GM12878 (cell line): ENCODE results near the gene COTL1. TPM values are rescaled to one million over a fixed set of nuclear protein-coding genes. Genes with fewer than 3 reads are reported as not detected.
A peak's percentile ranks its signal among the peaks of the same experiment; 100 is the strongest.

Experiments
- ATAC-seq: fragments of 200-7000 bp; cut with Tn5 transposase; 3 replicates; pipeline ENCODE4 v1.9.1; 2020; ENCODE audit warnings: mild to moderate bottlenecking, moderate library complexity
- BruUV-seq: library from RNA; stranded (reverse); fragments of 400-500 nt; replicated peaks from 2 replicates; lab custom pipeline; 2021; lab: Mats Ljungman, UMichigan
- CTCF ChIA-PET: fragments of 300-600 bp; sonication (Branson Sonifier 250); formaldehyde crosslinking; extraction: SDS; loops from one replicate; lab custom pipeline; 2021; ENCODE audit warnings: inconsistent platforms; lab: Yijun Ruan, JAX
- POLR2A ChIA-PET: fragments of 350-600 bp; formaldehyde crosslinking; extraction: SDS; loops from one replicate; lab custom pipeline; 2021; ENCODE audit warnings: inconsistent platforms; lab: Charles Lee
- RAD21 ChIA-PET: fragments of 300-600 bp; sonication (Branson Sonifier 250); formaldehyde crosslinking; loops from one replicate; lab custom pipeline; 2023; ENCODE audit warnings: antibody characterized with exemption; ENCODE audit not compliant: unreplicated experiment; lab: Charles Lee
- SMC1A ChIA-PET: fragments of 300-600 bp; sonication (Branson Sonifier 250); formaldehyde crosslinking; loops from one replicate; lab custom pipeline; 2023; ENCODE audit not compliant: unreplicated experiment, uncharacterized antibody; lab: Charles Lee
- DNase-seq: peaks from one replicate; pipeline ENCODE4 v3.0.0-alpha.2; 2011; ENCODE audit warnings: low read depth, low spot score
- FAIRE-seq: peaks from 3 replicates; lab custom pipeline; 2011; peaks lifted over from hg19 to GRCh38; lab: Jason Lieb, UNC
- H2AFZ ChIP-seq: 2 replicates; pipeline ENCODE4 v1.6.0; 2011; ENCODE audit warnings: low read depth, low read length, control low read depth; ENCODE audit not compliant: control insufficient read depth
- H3K27ac ChIP-seq: 2 replicates; pipeline ENCODE4 v1.5.1; 2011; ENCODE audit warnings: control low read depth; ENCODE audit not compliant: control insufficient read depth, insufficient read depth
- H3K27me3 ChIP-seq, 2 experiments: replicated peaks in 1 of 2; 2 replicates each; pipeline versions ENCODE4 v1.6.0 to v1.6.1; 2011; ENCODE audit warnings: low read length in 1 of 2; ENCODE audit not compliant: control insufficient read depth in 2 of 2, insufficient read depth in 2 of 2
- H3K36me3 ChIP-seq, 2 experiments: 2 replicates each; pipeline ENCODE4 v1.5.1; 2011; ENCODE audit warnings: low read length in 1 of 2; ENCODE audit not compliant: control insufficient read depth in 2 of 2, insufficient read depth in 2 of 2
- H3K4me1 ChIP-seq: 2 replicates; pipeline ENCODE4 v1.6.1; 2011; ENCODE audit warnings: mild to moderate bottlenecking, low read length, moderate library complexity, mixed read lengths; ENCODE audit not compliant: control insufficient read depth, insufficient read depth
- H3K4me2 ChIP-seq: 2 replicates; pipeline ENCODE4 v1.6.0; 2011; ENCODE audit warnings: control low read depth; ENCODE audit not compliant: control insufficient read depth, insufficient read depth
- H3K4me3 ChIP-seq: fragments of 200-600 bp; sonication (generic); 2 replicates; pipeline ENCODE4 v1.5.1; 2016
- H3K79me2 ChIP-seq: 2 replicates; pipeline ENCODE4 v1.6.0; 2011; ENCODE audit warnings: low read length; ENCODE audit not compliant: control insufficient read depth, insufficient read depth
- H3K9ac ChIP-seq: 2 replicates; pipeline ENCODE4 v1.8.0; 2011; ENCODE audit warnings: low read length, control low read depth, mixed read lengths; ENCODE audit not compliant: control insufficient read depth, insufficient read depth
- H3K9me3 ChIP-seq: replicated peaks from 3 replicates; pipeline ENCODE4 v1.5.1; 2011; ENCODE audit warnings: mild to moderate bottlenecking, low read length; ENCODE audit not compliant: control insufficient read depth, insufficient read depth
- H4K20me1 ChIP-seq: 2 replicates; pipeline ENCODE4 v1.6.0; 2011; ENCODE audit not compliant: control insufficient read depth, insufficient read depth
- EZH2 ChIP-seq: IDR thresholded peaks from 2 replicates; pipeline ENCODE4 v1.6.1; 2012; ENCODE audit warnings: low read depth, mild to moderate bottlenecking, control low read depth, inconsistent platforms, low read length, borderline replicate concordance; ENCODE audit not compliant: control insufficient read depth
- RFX5 ChIP-seq: IDR thresholded peaks from 2 replicates; pipeline ENCODE4 v1.6.1; 2011; ENCODE audit warnings: low read depth, low read length, improper control_type of control experiment
- SPI1 ChIP-seq: IDR thresholded peaks from 2 replicates; pipeline ENCODE4 v1.6.1; 2011; ENCODE audit warnings: low read depth, mild to moderate bottlenecking, low read length, moderate library complexity, borderline replicate concordance; ENCODE audit not compliant: insufficient read depth
- WGBS: methylation state at CpG from one replicate; pipeline ENCODE4 v1.1.6; 2016; ENCODE audit warnings: low lambda C conversion rate; ENCODE audit not compliant: insufficient replicate concordance, insufficient coverage; ENCODE audit errors: missing lambda C conversion rate; 5-methylcytosine and 5-hydroxymethylcytosine counted together
- in situ Hi-C: fragments of 300-500 bp; cut with MboI; formaldehyde crosslinking; loops from 9 replicates; pipeline ENCODE4 v1.14.3; 2018; ENCODE audit warnings: mixed read lengths
- intact Hi-C: fragments of 100-400 bp; cut with micrococcal nuclease; formaldehyde crosslinking; loops from one replicate; pipeline ENCODE4 v1.14.2; 2022; ENCODE audit not compliant: unreplicated experiment
- polyA plus RNA-seq, 11 experiments: library from polyadenylated mRNA; depleted of rRNA in 4 of 11; unstranded in 6 of 11; stranded (reverse) in 5 of 11; fragments of >200 nt; fragmentation: Nextera tagmentation in 4 of 11; fragmentation: Illumina TruSeq in 1 of 11; extraction: Ambion mirVana in 4 of 11; extraction: Trizol in 1 of 11; gene quantifications; 1 replicate in 1 of 11; 2 replicates in 10 of 11; pipeline versions ENCODE4 v1.2.1 to v1.2.3, GENCODE V29; 2011 to 2016; ENCODE audit warnings: inconsistent platforms in 2 of 11, missing spikeins in 2 of 11, low read depth in 1 of 11
- total RNA-seq, 4 experiments: library from RNA; depleted of rRNA in 3 of 4; stranded (reverse); fragments of >200 nt in 3 of 4; fragmentation: Illumina TruSeq in 1 of 4; extraction: Trizol in 1 of 4; gene quantifications; 2 replicates each; pipeline versions ENCODE4 v1.2.1 to v1.2.3, GENCODE V29; 2013 to 2021
- TF ChIP-seq, protein P1 (sequence below): fragments of 450-650 bp; IDR thresholded peaks from 2 replicates; pipeline ENCODE4 v1.6.1; 2018; ENCODE audit warnings: borderline replicate concordance, mild to moderate bottlenecking; ENCODE audit not compliant: partially characterized antibody

The COTL1 gene
- total and polyA plus RNA-seq, 10 of the 15 experiments (the other 5 are each of a cell fraction or from before 2014, with no cell fraction given): 140 to 894 (median 330) TPM

DNA sequence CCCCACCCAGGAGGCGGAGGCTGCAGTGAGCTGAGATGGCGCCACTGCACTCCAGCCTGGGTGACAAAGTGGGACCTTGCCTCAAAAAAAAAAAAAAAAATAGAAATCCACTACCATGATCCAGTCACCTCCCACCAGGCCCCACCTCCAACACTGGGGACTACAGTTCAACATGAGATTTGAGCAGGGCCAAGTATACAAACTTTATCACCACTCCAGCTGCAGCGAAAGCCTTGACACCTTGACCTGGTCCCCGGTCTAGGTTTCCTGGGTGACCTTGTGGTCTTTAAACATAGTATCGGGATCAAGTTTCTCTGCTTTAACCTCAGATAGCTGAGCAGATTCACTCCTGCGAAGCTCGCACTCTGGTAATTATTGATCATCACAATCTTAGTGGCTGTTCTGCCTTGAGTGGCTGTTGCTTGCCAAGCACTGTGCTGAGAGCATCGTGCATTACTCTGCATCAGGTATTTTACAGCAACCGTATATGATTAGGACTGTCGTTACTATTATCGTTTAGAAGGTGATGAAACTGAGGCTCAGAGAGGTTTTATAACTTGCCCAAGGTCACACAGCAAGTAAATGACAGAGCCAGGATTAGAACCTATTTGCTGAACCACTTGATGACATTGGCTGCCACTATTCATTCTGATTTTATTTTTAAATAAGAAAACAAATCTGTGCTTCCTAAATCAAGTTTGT is 63.1 kb downstream of the COTL1 start:
- in situ Hi-C loops: no loop called here
- no peak for DNase-seq
- SMC1A ChIA-PET: interaction anchor here (1.0 to 1.4 kb wide), 2 partner anchors 37 to 68 kb away, joined by 3 read pairs; no protein-coding TSS in a partner anchor
- CTCF ChIA-PET: interaction anchor here (0.6 to 1.7 kb wide), 4 partner anchors 26 to 1080 kb away, joined by 3 to 5 read pairs (median 4); no protein-coding TSS in a partner anchor
- RAD21 ChIA-PET: interaction anchor here (0.7 to 1.8 kb wide), 2 partner anchors 8 to 9 kb away, joined by 3 to 5 read pairs; no protein-coding TSS in a partner anchor
- Histone ChIP-seq H3K4me2 (no peak overlapping the region), H4K20me1 (no peaks in the 10 kb centered on the region), H3K9me3 (no peaks in the 10 kb centered on the region)
- FAIRE-seq: no peak
- BruUV-seq: no TSS peak
- no peak for ATAC-seq
- POLR2A ChIA-PET: interaction anchor here (0.7 to 1.0 kb wide), 2 partner anchors 10 to 44 kb away, joined by 3 to 5 read pairs; no protein-coding TSS in a partner anchor
- TF ChIP-seq RFX5: no peak
- TF ChIP-seq, all 136 proteins: peak for 0
- Histone ChIP-seq H3K79me2 (no peaks in the 10 kb centered on the region), H3K27me3 (no peaks in the 10 kb centered on the region; a peak in 1 of 4 replicates), H3K4me1 (peaks cover 14% of the 10 kb centered on the region), H3K9ac (no peak overlapping the region), H3K36me3 (no peaks in the 10 kb centered on the region), H2AFZ (no peak overlapping the region), H3K27ac (no peak overlapping the region), H3K4me3 (no peak overlapping the region)
- WGBS: 86% methylated on average over 11 of the region's 11 CpGs
- intact Hi-C loops: no loop called here

DNA sequence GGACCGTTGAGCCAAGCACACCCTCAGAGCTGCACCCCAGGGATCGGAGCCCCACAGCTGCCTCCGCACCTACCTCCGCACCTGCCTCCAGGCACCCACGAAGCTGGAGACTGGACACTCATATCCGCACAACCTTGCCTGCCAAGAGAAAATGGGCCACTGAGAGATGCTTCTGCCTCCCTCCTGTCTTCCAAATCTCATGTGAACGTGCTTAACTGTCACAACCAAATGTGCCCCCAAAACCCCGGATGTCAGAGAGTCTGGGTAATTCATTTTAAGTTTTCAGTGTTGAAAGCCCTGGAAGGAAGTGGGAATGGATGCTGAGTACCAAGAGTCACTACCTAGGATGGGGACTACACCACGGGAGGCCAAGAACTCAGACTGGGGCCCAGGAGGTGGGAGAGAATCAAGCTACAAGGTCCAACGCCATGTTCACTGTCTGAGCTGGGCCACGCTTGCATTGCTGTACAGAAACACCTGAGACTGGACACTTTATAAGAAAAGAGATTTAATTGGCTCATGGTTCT is 63.9 kb downstream of the COTL1 start:
- POLR2A ChIA-PET: interaction anchor here (0.7 to 1.0 kb wide), 2 partner anchors 10 to 43 kb away, joined by 3 to 5 read pairs; no protein-coding TSS in a partner anchor
- Histone ChIP-seq H3K4me2 (no peak overlapping the region), H4K20me1 (no peaks in the 10 kb centered on the region), H3K4me3 (no peak overlapping the region), H3K79me2 (no peaks in the 10 kb centered on the region), H2AFZ (peak overlapping the region; percentile 12; the same call in 1 of the 2 replicates), H3K9ac (no peak overlapping the region), H3K27me3 (no peaks in the 10 kb centered on the region; a peak in 1 of 4 replicates), H3K4me1 (peaks cover 18% of the 10 kb centered on the region), H3K36me3 (no peaks in the 10 kb centered on the region), H3K9me3 (no peaks in the 10 kb centered on the region)
- CTCF ChIA-PET: interaction anchor here (0.6 to 1.5 kb wide), 3 partner anchors 26 to 1080 kb away, joined by 3 to 5 read pairs (median 3); no protein-coding TSS in a partner anchor
- in situ Hi-C loops: no loop called here
- RAD21 ChIA-PET: interaction anchor here (1.8 kb wide), 1 partner anchor 8 kb away, joined by 5 read pairs; no protein-coding TSS in a partner anchor
- DNase-seq (no peak), FAIRE-seq (no peak)
- SMC1A ChIA-PET: interaction anchor here (1.0 to 2.7 kb wide), 3 partner anchors 8 to 69 kb away, joined by 3 to 14 read pairs (median 3); no protein-coding TSS in a partner anchor
- intact Hi-C loops: no loop called here
- TF ChIP-seq EZH2 (no peak), SPI1 (peak; percentile 2; the same call in 1 of the 2 replicates)
- TF ChIP-seq, protein P1, sequence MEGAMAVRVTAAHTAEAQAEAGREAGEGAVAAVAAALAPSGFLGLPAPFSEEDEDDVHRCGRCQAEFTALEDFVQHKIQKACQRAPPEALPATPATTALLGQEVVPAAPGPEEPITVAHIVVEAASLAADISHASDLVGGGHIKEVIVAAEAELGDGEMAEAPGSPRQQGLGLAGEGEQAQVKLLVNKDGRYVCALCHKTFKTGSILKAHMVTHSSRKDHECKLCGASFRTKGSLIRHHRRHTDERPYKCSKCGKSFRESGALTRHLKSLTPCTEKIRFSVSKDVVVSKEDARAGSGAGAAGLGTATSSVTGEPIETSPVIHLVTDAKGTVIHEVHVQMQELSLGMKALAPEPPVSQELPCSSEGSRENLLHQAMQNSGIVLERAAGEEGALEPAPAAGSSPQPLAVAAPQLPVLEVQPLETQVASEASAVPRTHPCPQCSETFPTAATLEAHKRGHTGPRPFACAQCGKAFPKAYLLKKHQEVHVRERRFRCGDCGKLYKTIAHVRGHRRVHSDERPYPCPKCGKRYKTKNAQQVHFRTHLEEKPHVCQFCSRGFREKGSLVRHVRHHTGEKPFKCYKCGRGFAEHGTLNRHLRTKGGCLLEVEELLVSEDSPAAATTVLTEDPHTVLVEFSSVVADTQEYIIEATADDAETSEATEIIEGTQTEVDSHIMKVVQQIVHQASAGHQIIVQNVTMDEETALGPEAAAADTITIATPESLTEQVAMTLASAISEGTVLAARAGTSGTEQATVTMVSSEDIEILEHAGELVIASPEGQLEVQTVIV: no peak
- TF ChIP-seq, all 136 proteins: peak for 1
- no peak for ATAC-seq
- no peak overlapping the region for H3K27ac ChIP-seq
- no TSS peak for BruUV-seq
- 74% methylated on average over 11 of the region's 11 CpGs for WGBS
